ENCODE results near the gene TAF3.
"Not testable (repeated sequence)": the region's sequence is repeated elsewhere in the genome, so short reads cannot be mapped to it uniquely, and the experiment has no call there.

TAF3 gene

DNA sequence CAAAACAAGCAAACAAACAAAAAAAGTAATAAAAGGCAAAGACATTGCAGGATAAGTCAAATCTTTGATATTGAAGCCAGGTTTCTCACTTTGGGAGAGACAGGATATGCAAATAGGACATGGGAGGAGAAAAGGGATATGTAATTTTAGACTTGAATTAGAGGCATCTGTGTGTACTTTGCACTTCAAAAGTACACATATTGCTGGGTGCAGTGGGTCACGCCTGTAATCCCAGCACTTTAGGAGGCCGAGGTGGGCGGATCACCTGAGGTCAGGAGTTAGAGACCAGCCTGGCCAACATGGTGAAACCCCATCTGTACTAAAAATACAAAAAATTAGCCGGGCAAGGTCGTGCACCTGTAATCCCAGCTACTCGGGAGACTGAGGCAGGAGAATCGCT is 6.6 kb upstream of the TAF3 start:
- DNase-seq (ENCODE audit: low spot score), result not testable (repeated sequence)

GRCh38 chr10:7813481-7813880 is 4.8 kb upstream of the TAF3 start:
- no peak for DNase-seq (ENCODE audit: low spot score)

GRCh38 chr10:7817576-7817975 is 729 bp upstream of the TAF3 start:
- no peak for DNase-seq (ENCODE audit: low spot score)

DNA sequence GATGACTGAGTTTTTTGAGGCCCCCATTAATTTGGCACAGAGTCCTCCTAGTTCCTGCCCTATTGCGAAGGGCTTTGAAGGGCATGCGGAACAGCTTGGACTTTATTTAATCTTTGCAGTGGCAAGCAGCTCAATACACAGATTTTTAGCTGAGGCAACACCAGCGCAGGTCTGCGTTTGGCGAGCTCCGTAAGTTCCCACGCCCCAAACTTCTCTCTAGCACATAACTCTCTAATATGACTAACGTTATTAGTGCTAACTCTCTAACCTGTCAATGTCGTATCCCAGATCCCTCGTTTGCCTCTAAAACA is 366 bp upstream of the TAF3 start:
- no peak for DNase-seq (ENCODE audit: low spot score)

DNA sequence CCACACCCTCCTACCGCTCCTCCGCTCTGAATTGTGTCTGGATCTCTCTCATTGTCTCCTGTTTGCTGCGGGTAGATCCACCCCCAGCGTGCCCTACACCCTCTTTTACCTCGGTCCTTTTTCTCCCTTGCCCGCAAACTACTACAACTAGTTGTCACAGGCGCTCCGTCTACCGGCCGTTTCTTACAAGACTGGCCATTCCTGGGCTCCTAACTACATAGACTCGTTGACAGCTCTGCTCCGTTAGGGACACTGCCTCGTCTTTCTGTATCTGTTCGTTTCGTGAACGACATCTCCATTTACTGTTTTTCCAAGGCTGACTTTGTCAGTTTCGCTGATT is 786 bp downstream of the TAF3 start:
- DNase-seq (ENCODE audit: low spot score), result peak; percentile 57

- no peak for DNase-seq (ENCODE audit: low spot score)
Measured at GRCh38 chr10:7824251-7824650, 5.9 kb downstream of the TAF3 start.

- DNase-seq (ENCODE audit: low spot score), result peak; percentile 10
Measured at GRCh38 chr10:7826971-7827370, 8.7 kb downstream of the TAF3 start.

- DNase-seq (ENCODE audit: low spot score), result no peak
Measured at GRCh38 chr10:7829289-7829834, 11.1 kb downstream of the TAF3 start.

- DNase-seq (ENCODE audit: low spot score), result no peak
Measured at GRCh38 chr10:7832060-7832459, 13.8 kb downstream of the TAF3 start.

GRCh38 chr10:7833210-7833609 is 14.9 kb downstream of the TAF3 start:
- DNase-seq (ENCODE audit: low spot score), result no peak

GRCh38 chr10:7834262-7834661 is 16.0 kb downstream of the TAF3 start:
- DNase-seq (ENCODE audit: low spot score), result no peak

DNA sequence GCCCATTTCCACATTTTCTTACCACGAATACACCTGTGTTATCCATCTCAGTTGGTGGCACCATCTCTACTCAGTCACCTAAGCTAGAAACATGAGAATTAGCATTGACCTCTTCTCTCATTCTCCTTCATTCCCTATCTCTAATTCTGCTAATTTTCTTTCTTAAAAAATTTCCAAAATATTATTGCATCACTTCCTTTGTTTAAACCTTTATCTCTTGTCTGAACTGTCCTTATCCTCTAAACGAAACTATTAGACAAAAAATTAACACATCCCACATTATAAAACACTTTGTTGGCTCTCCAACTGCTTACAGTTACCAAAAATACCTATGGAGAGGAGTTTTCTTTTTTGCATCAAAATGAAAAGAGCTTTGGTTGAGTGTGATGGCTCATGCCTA is 18.3 kb downstream of the TAF3 start:
- DNase-seq (ENCODE audit: low spot score), result no peak

GRCh38 chr10:7846591-7846990 is 28.3 kb downstream of the TAF3 start:
- no peak for DNase-seq (ENCODE audit: low spot score)

DNA sequence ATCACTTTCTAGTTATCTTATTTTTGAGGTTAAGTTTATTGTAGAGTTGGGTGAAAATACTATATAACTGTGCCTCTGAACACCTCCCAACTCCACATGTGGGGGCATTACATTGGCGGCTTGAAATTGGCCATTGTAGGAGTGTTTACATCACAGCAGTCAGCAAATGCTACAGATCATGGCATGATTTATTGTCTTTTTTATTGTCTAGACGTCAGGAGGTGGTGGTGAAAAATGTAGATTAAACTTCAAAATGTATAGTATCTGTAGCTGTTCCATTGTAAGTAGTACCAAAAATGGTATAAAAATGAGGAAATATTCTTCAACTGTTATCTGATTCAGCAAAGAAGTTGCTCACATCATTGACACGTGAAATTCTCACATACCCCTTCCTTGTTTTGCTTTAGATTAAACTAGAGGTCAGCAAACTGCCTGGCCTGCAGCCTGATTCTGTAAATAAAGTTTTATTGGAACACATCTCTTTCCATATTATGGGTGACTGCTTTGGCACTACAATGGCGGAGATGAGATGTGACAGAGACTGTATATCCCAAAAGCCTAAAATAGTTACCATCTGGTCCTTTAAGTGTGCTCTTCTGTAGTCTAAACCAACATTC is 35.0 kb downstream of the TAF3 start:
- DNase-seq (ENCODE audit: low spot score), result no peak

DNA sequence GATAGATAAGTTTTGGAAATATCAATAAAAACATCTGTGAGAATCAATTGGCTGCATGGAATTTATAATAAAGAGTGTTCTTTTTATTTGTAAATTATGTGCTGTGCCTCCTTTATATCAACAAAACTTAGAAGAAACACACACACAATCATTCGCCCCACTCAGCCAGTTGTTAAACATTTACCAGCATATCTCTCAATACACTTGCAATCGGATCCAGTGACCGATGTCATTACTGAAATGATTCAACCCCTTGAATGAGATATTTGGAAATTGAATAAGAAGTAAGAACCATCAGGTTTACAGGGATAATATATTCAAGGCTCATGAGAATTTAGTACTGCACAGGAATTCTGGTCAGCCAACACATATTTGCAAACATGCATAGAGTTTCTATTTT is 35.6 kb downstream of the TAF3 start:
- DNase-seq (ENCODE audit: low spot score), result no peak

DNA sequence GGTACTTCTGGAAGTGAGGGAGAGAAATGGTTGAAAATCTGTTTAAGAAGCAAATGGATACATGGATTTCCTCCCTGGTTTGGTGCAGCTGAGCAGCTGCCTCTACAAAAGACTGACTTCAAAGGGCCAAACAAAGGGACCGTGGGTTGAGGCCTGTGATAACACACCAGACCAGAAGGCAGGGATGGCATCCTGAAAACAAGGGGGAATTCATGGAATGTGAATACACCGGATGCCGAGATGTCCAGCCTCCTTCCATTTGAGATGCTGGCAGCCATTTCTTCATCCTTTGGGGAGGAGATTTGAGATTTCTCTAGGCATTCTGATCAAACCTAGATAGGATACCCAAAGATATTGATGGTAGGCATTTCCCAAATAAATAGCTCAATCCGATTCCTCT is 36.9 kb downstream of the TAF3 start:
- no peak for DNase-seq (ENCODE audit: low spot score)

DNA sequence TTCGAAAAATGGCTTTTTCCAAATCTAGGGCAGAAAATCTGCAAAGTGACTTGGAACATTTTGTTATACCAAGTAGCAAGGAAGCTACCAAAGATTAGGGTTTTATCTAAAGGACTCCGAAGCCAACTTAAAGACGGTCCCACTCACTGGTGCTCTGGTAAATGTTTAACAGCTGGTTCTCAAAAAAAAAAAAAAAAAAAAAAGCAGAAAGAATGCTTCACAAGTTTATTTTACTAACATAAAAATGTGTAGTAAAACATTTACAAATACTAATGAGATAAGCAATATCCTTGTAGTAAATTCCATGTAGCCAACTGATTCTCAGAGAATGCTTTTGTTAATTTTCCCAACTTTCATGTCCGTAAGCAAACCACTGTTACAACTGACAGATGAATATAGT is 38.4 kb downstream of the TAF3 start:
- no peak for DNase-seq (ENCODE audit: low spot score)

DNA sequence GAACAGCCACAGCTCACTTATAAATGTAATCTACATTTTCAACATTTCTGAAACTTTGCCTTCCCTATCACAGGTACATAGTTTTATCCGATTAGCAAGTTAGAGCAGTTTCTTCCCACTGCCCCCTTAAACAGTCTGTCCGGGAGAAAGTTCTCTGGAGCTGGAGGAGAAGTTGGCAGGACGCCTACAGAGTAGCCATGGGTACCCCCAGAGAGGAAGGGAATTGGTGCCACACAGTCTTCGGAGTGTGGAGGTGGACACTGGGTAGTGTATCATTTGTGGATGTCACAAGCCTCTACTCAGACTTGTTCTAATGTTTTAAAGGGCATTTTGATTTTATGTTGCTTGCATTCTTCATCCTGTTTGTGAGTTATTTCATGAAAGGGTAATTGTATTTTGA is 39.0 kb downstream of the TAF3 start:
- DNase-seq (ENCODE audit: low spot score), result no peak

DNA sequence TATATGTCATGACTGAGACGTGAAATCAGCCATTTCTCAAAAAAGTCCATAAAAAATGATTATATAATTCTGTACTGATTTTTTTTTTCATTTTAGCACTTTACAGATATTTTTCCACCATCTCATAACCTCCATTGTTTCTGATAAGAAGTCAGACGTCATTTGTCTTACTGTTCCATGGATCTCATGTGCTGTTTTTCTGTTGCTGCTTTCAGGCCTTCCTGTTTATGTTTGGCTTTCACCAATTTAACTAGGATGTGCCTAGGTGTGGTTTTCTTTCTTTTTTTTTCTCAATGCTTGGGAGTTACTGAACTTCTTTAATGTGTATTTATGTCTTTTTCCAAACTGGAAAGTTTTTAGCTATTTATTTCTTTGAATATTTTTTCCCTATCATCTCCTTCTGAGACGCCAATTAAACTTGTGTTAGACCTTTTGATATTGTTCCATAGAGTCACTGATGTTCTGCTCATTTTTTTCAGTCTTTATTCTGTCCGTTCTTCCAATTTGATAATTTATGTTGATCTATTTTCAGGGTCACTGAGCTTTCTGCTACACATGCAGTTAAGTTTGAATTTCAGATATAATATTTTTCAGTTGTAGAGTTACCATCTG is 43.3 kb downstream of the TAF3 start:
- no peak for DNase-seq (ENCODE audit: low spot score)

- DNase-seq (ENCODE audit: low spot score), result no peak
Measured at GRCh38 chr10:7862121-7862514, 43.8 kb downstream of the TAF3 start.

- no peak for DNase-seq (ENCODE audit: low spot score)
Measured at GRCh38 chr10:7866176-7866575, 47.9 kb downstream of the TAF3 start.

DNA sequence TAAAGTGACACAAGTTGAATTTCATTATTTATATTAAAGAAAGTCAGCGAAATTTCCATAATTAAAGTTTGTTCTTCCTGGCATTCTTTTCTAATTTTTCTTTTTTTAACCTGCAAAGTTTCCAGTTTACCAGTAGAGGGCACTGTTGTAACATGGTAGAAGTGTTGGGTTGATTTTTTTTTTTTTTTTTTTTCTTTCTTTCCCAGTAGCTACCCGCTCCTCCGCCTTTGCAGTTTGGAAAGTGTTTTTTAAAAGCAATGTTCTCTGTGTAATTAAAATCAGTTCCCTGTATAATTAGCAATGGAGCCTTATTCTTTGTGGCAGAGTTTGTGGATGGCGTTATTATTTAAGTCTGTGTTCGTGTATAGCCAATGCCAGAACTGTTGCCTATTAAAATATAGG is 53.7 kb downstream of the TAF3 start:
- peak; percentile 35 for DNase-seq (ENCODE audit: low spot score)

- no peak for DNase-seq (ENCODE audit: low spot score)
Measured at GRCh38 chr10:7874864-7875263, 56.6 kb downstream of the TAF3 start.

GRCh38 chr10:7876541-7877127 is 58.3 kb downstream of the TAF3 start:
- DNase-seq (ENCODE audit: low spot score), result no peak
